ENCODE measurements around the gene DDX27.

The DDX27 gene

GRCh38 chr20:49230561-49231133 is 11.4 kb downstream of the DDX27 start:
- TF ChIP-seq EGR1 (IDR thresholded peaks at IDR 0.05) (no peak), YY1 (IDR thresholded peaks at IDR 0.05; ENCODE audit: low read depth) (no peak), CEBPB (IDR thresholded peaks at IDR 0.05) (no peak), TCF12 (IDR thresholded peaks at IDR 0.05; ENCODE audit: low read depth) (no peak), CREB1 (IDR thresholded peaks at IDR 0.05; ENCODE audit: low read depth) (no peak), NFIC (IDR thresholded peaks at IDR 0.05) (no peak), ZBTB7A (IDR thresholded peaks at IDR 0.05; ENCODE audit: low read depth) (no peak), TEAD4 (IDR thresholded peaks at IDR 0.05) (no peak), TAF1 (IDR thresholded peaks at IDR 0.05; ENCODE audit: low read depth) (no peak), RAD21 (IDR thresholded peaks at IDR 0.05; ENCODE audit: low read depth) (no peak), EP300 (IDR thresholded peaks at IDR 0.05; ENCODE audit: borderline replicate concordance) (no peak), REST (IDR thresholded peaks at IDR 0.05; ENCODE audit: low read depth) (no peak), FOXM1 (IDR thresholded peaks at IDR 0.05; ENCODE audit: borderline replicate concordance, low read depth) (no peak)
- TF ChIP-seq, protein P1, sequence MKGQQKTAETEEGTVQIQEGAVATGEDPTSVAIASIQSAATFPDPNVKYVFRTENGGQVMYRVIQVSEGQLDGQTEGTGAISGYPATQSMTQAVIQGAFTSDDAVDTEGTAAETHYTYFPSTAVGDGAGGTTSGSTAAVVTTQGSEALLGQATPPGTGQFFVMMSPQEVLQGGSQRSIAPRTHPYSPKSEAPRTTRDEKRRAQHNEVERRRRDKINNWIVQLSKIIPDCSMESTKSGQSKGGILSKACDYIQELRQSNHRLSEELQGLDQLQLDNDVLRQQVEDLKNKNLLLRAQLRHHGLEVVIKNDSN (IDR thresholded peaks at IDR 0.05): no peak

DNA sequence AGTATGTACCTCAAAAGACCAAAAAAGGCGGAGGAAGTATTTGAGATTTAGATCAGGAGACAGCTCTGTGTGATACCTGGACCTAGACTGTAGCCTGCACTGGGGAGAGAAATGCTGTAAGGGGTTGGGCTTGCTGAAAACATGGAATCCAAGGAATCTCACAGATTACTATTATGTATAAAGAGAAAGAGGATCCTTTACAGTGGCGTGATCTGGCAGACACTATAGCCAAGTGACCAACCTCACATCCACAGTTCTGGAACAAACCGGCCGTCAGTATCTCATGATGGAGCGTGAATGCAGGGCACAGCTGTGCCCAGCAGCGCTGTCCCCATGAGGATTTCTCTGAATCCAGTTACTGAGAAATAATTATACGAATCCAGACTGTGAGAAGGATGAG is 12.3 kb downstream of the DDX27 start:
- TF ChIP-seq TCF12 (IDR thresholded peaks at IDR 0.05; ENCODE audit: low read depth) (no peak), TAF1 (IDR thresholded peaks at IDR 0.05; ENCODE audit: low read depth) (no peak), ZBTB7A (IDR thresholded peaks at IDR 0.05; ENCODE audit: low read depth) (no peak), YY1 (IDR thresholded peaks at IDR 0.05; ENCODE audit: low read depth) (no peak), EP300 (IDR thresholded peaks at IDR 0.05; ENCODE audit: borderline replicate concordance) (no peak), CREB1 (IDR thresholded peaks at IDR 0.05; ENCODE audit: low read depth) (no peak), FOXM1 (IDR thresholded peaks at IDR 0.05; ENCODE audit: borderline replicate concordance, low read depth) (no peak), REST (IDR thresholded peaks at IDR 0.05; ENCODE audit: low read depth) (no peak)
- TF ChIP-seq, protein P1 (IDR thresholded peaks at IDR 0.05): no peak
- TF ChIP-seq, protein P2, sequence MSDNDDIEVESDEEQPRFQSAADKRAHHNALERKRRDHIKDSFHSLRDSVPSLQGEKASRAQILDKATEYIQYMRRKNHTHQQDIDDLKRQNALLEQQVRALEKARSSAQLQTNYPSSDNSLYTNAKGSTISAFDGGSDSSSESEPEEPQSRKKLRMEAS (IDR thresholded peaks at IDR 0.05): no peak

DNA sequence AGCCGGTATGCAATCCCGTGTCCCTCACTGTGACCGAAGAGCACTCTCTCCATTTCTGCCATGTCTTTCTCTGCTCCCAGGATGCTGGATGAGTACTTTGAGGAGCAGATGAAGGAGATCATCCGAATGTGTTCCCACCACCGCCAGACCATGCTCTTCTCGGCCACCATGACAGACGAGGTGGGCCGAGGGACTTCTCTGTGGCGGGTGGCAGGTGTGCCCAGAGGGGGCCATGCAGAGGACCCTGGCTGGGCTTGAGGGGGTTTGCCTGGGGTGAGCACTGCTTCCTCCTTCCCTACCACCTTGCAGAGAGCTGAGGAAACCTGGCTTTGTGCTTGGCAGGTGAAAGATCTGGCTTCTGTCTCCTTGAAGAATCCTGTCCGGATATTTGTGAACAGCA is 14.0 kb downstream of the DDX27 start:
- TF ChIP-seq, protein P1 (IDR thresholded peaks at IDR 0.05): no peak
- TF ChIP-seq TEAD4 (IDR thresholded peaks at IDR 0.05) (no peak), CEBPB (IDR thresholded peaks at IDR 0.05) (no peak), CREB1 (IDR thresholded peaks at IDR 0.05; ENCODE audit: low read depth) (no peak), NFIC (IDR thresholded peaks at IDR 0.05) (no peak), FOXM1 (IDR thresholded peaks at IDR 0.05; ENCODE audit: borderline replicate concordance, low read depth) (no peak), EP300 (IDR thresholded peaks at IDR 0.05; ENCODE audit: borderline replicate concordance) (no peak), YY1 (IDR thresholded peaks at IDR 0.05; ENCODE audit: low read depth) (no peak), TAF1 (IDR thresholded peaks at IDR 0.05; ENCODE audit: low read depth) (no peak), RAD21 (IDR thresholded peaks at IDR 0.05; ENCODE audit: low read depth) (no peak), ZBTB7A (IDR thresholded peaks at IDR 0.05; ENCODE audit: low read depth) (no peak), TCF12 (IDR thresholded peaks at IDR 0.05; ENCODE audit: low read depth) (no peak), EGR1 (IDR thresholded peaks at IDR 0.05) (no peak), REST (IDR thresholded peaks at IDR 0.05; ENCODE audit: low read depth) (no peak)
- TF ChIP-seq, protein P2 (IDR thresholded peaks at IDR 0.05): no peak

DNA sequence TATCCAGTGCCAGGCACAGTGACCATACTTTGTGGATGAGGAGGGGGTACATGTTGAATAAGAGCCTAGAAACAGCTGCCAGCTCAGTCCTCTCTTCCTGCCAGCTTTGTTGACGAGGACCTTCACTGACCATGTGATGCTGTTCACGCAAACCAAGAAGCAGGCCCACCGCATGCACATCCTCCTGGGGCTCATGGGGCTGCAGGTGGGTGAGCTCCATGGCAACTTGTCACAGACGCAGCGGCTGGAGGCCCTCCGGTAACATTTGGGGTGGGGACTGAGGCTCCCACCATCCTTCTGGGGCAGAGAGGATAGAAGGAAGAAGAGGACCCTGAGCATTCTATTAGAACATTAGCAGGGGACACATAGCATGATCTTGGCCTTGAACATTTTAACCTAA is 15.6 kb downstream of the DDX27 start:
- TF ChIP-seq TAF1 (IDR thresholded peaks at IDR 0.05; ENCODE audit: low read depth): no peak
- TF ChIP-seq TCF12 (IDR thresholded peaks at IDR 0.05; ENCODE audit: low read depth): no peak
- no peak for TF ChIP-seq CREB1 (IDR thresholded peaks at IDR 0.05; ENCODE audit: low read depth)
- TF ChIP-seq, protein P2 (IDR thresholded peaks at IDR 0.05): no peak
- TF ChIP-seq, protein P1 (IDR thresholded peaks at IDR 0.05): no peak
- TF ChIP-seq ZBTB7A (IDR thresholded peaks at IDR 0.05; ENCODE audit: low read depth): no peak
- TF ChIP-seq TEAD4 (IDR thresholded peaks at IDR 0.05): no peak
- TF ChIP-seq NFIC (IDR thresholded peaks at IDR 0.05): no peak
- TF ChIP-seq EP300 (IDR thresholded peaks at IDR 0.05; ENCODE audit: borderline replicate concordance): no peak
- TF ChIP-seq FOXM1 (IDR thresholded peaks at IDR 0.05; ENCODE audit: borderline replicate concordance, low read depth): no peak
- no peak for TF ChIP-seq RAD21 (IDR thresholded peaks at IDR 0.05; ENCODE audit: low read depth)
